Sigmoid colon (tissue), 7 donors: ENCODE results near the gene PON3. TPM values are rescaled to one million over a fixed set of nuclear protein-coding genes. Genes with fewer than 3 reads are reported as not detected.

Experiments
- DNase-seq: peaks from one replicate; pipeline ENCODE4 v3.0.0-alpha.2; 2019
- H3K27ac ChIP-seq, 4 donors: fragments of 200-600 bp; sonication (generic); one replicate each; pipeline ENCODE4 v1.5.1; 2016 to 2019; ENCODE audit warnings: mild to moderate bottlenecking in 1 of 4
- H3K27me3 ChIP-seq, 3 donors: fragments of 200-600 bp; sonication (generic); one replicate each; pipeline ENCODE4 v1.5.1; 2019; ENCODE audit warnings: mild to moderate bottlenecking in 1 of 3
- H3K36me3 ChIP-seq, 4 donors: fragments of 200-600 bp; sonication (generic); one replicate each; pipeline ENCODE4 v1.5.1; 2016 to 2019
- H3K4me1 ChIP-seq, 4 donors: fragments of 200-600 bp; sonication (generic); one replicate each; pipeline ENCODE4 v1.5.1; 2017 to 2019
- H3K4me3 ChIP-seq, 4 donors: fragments of 200-600 bp; sonication (generic); one replicate each; pipeline ENCODE4 v1.5.1; 2017 to 2019; ENCODE audit warnings: mild to moderate bottlenecking in 2 of 4, moderate library complexity in 1 of 4
- H3K9me3 ChIP-seq, 4 donors: fragments of 200-600 bp in 3 of 4; sonication (generic) in 3 of 4; one replicate each; pipeline versions ENCODE4 v1.5.1 to v1.6.1; 2013 to 2019
- CTCF ChIP-seq, 4 experiments: fragments of 450-650 bp in 3 of 4; fragments of 200-600 bp in 1 of 4; IDR thresholded peaks; one replicate each; pipeline ENCODE4 v1.5.1; 2016 to 2019; ENCODE audit warnings: antibody characterized with exemption in 4 of 4, mild to moderate bottlenecking in 3 of 4, moderate library complexity in 2 of 4
- EP300 ChIP-seq, 4 donors: sonication (generic); formaldehyde crosslinking; IDR thresholded peaks; one replicate each; pipeline ENCODE4 v1.6.1; 2017; ENCODE audit warnings: antibody characterized with exemption in 4 of 4
- POLR2A ChIP-seq, 2 donors: fragments of 450-650 bp; IDR thresholded peaks; one replicate each; pipeline ENCODE4 v1.6.1; 2016; ENCODE audit warnings: antibody characterized with exemption in 2 of 2, mild to moderate bottlenecking in 2 of 2, moderate library complexity in 2 of 2
- POLR2AphosphoS5 ChIP-seq, 4 donors: sonication (generic); formaldehyde crosslinking; IDR thresholded peaks; one replicate each; pipeline ENCODE4 v1.6.1; 2017; ENCODE audit warnings: antibody characterized with exemption in 4 of 4
- WGBS, 2 donors: extraction: QIAGEN DNeasy Blood & Tissue Kit; methylation state at CpG; one replicate each; pipeline ENCODE4 v1.1.7; 2013; 5-methylcytosine and 5-hydroxymethylcytosine counted together
- intact Hi-C: fragments of 100-400 bp; cut with DNase I; formaldehyde crosslinking; loops from one replicate; pipeline ENCODE4 v1.15.1; 2023
- polyA plus RNA-seq, 3 donors: library from polyadenylated mRNA; stranded (reverse); fragments of 200-250 nt; gene quantifications; one replicate each; pipeline ENCODE4 v1.2.3, GENCODE V29; 2013
- total RNA-seq, 4 donors: library from RNA; depleted of rRNA; stranded (reverse); fragments of >200 nt; gene quantifications; one replicate each; pipeline ENCODE4 v1.1.0, GENCODE V29; 2016
- donor health status: healthy with polysubstance abuse.
- donor health status: Bipolar disorder and iron deficiency.
- donor health status: healthy.

Gene PON3
- total RNA-seq (1 to 10 TPM in 3 of 4 donors, under 1 TPM in 1; 0.68 to 1.7 (median 1.5) TPM), polyA plus RNA-seq (1 to 10 TPM; 1.8 to 2.3 (median 2.1) TPM)

- intact Hi-C loops, result loop anchor here (5.0 to 10.0 kb wide), 2 partner anchors 36 to 78 kb away; no protein-coding TSS in a partner anchor
- H3K27me3 ChIP-seq, result peaks cover 0 to 13% (median 0%) of the 10 kb centered on the region in 3 donors
- DNase-seq, result peak; percentile 68
- TF ChIP-seq POLR2AphosphoS5 (IDR thresholded peaks at IDR 0.05), result no peak
- peak in 1 of 4 experiments; percentile 9 for TF ChIP-seq CTCF (IDR thresholded peaks at IDR 0.05)
- no peak for TF ChIP-seq EP300 (IDR thresholded peaks at IDR 0.05)
- peak within 1 kb of the TSS; percentile 33 to 56 (median 50) for H3K4me3 ChIP-seq
- WGBS, 2 donors, result 4 to 9% methylated on average over 68 of the region's 68 CpGs
- H3K36me3 ChIP-seq, result no peaks in the 10 kb centered on the region
- no peak within 1 kb of the TSS for H3K27ac ChIP-seq
- H3K4me1 ChIP-seq, result peaks cover 0 to 12% (median 5%) of the 10 kb centered on the region in 4 donors
- H3K9me3 ChIP-seq, result no peaks in the 10 kb centered on the region
These were observed at the start of gene PON3 for GRCh38 chr7:95396136-95397032. Gene PON3, minus strand, starts transcription at chr7:95396375. Its CDS starts 25 bp downstream, at chr7:95396350.

GRCh38 chr7:95444796-95445195 lies 48.6 kb upstream of the PON3 start:
- no peaks in the 10 kb centered on the region for H3K9me3 ChIP-seq
- no peak overlapping the region for H3K4me3 ChIP-seq
- no peak overlapping the region for H3K27ac ChIP-seq
- no peak for TF ChIP-seq CTCF (IDR thresholded peaks at IDR 0.05)
- TF ChIP-seq POLR2AphosphoS5 (IDR thresholded peaks at IDR 0.05), result no peak
- intact Hi-C loops, result no loop called here
- WGBS, 2 donors, result 76 to 78% methylated on average over 2 of the region's 2 CpGs
- DNase-seq, result no peak
- no peaks in the 10 kb centered on the region for H3K27me3 ChIP-seq
- no peaks in the 10 kb centered on the region for H3K36me3 ChIP-seq
- H3K4me1 ChIP-seq, result no peaks in the 10 kb centered on the region

- intact Hi-C loops, result no loop called here
- Histone ChIP-seq H3K4me3 (no peak overlapping the region), H3K36me3 (no peaks in the 10 kb centered on the region), H3K4me1 (no peaks in the 10 kb centered on the region), H3K9me3 (no peaks in the 10 kb centered on the region), H3K27me3 (no peaks in the 10 kb centered on the region), H3K27ac (no peak overlapping the region)
- DNase-seq, result no peak
- WGBS, 2 donors, result 65 to 71% methylated on average over 7 of the region's 7 CpGs
- TF ChIP-seq POLR2A (IDR thresholded peaks at IDR 0.05), result no peak
- TF ChIP-seq CTCF (IDR thresholded peaks at IDR 0.05), result no peak
- no peak for TF ChIP-seq POLR2AphosphoS5 (IDR thresholded peaks at IDR 0.05)
- no peak for TF ChIP-seq EP300 (IDR thresholded peaks at IDR 0.05)
These were observed 45.1 kb upstream of the PON3 start for GRCh38 chr7:95441042-95441823.

GRCh38 chr7:95440394-95441038 lies 44.3 kb upstream of the PON3 start:
- Histone ChIP-seq H3K4me1 (peaks cover 0 to 1% (median 0%) of the 10 kb centered on the region in 4 donors), H3K27ac (no peak overlapping the region), H3K4me3 (no peak overlapping the region), H3K9me3 (no peaks in the 10 kb centered on the region), H3K36me3 (no peaks in the 10 kb centered on the region), H3K27me3 (no peaks in the 10 kb centered on the region)
- DNase-seq, result no peak
- WGBS, 2 donors, result 49 to 68% methylated on average over 3 of the region's 3 CpGs
- intact Hi-C loops, result no loop called here
- TF ChIP-seq EP300 (IDR thresholded peaks at IDR 0.05) (no peak), CTCF (IDR thresholded peaks at IDR 0.05) (no peak), POLR2A (IDR thresholded peaks at IDR 0.05) (no peak), POLR2AphosphoS5 (IDR thresholded peaks at IDR 0.05) (no peak)
